WTC11 (cell line): ENCODE data around the gene IGFBP1. TPM values are rescaled to one million over a fixed set of nuclear protein-coding genes. Genes with fewer than 3 reads are reported as not detected.

Experiments
- ATAC-seq: fragments of 200-7000 bp; cut with Tn5 transposase; 2 replicates; pipeline ENCODE4 v1.10.0; 2021; ENCODE audit warnings: mild to moderate bottlenecking, moderate library complexity
- CTCF ChIA-PET: fragments of 300-600 bp; sonication (Branson Sonifier 250); formaldehyde crosslinking; loops from one replicate; lab custom pipeline; 2021; ENCODE audit warnings: antibody characterized with exemption; lab: Charles Lee
- POLR2A ChIA-PET: fragments of 350-600 bp; sonication (Branson Sonifier 250); formaldehyde crosslinking; loops from one replicate; lab custom pipeline; 2021; ENCODE audit warnings: antibody characterized with exemption; lab: Charles Lee
- DNase-seq: peaks from one replicate; pipeline ENCODE4 v3.0.0; 2021; ENCODE audit warnings: low spot score
- H3K27ac Mint-ChIP-seq: 2 replicates; pipeline ENCODE4 v1.8.0; 2021; ENCODE audit warnings: mixed read lengths
- H3K27me3 Mint-ChIP-seq: 2 replicates; pipeline ENCODE4 v1.8.0; 2021; ENCODE audit warnings: low read depth, mild to moderate bottlenecking, moderate library complexity, mixed read lengths
- H3K36me3 Mint-ChIP-seq: 2 replicates; pipeline ENCODE4 v1.8.0; 2021; ENCODE audit warnings: mixed read lengths
- H3K4me1 Mint-ChIP-seq: 2 replicates; pipeline ENCODE4 v1.8.0; 2022; ENCODE audit warnings: mixed read lengths
- H3K4me3 Mint-ChIP-seq: 2 replicates; pipeline ENCODE4 v1.8.0; 2021; ENCODE audit warnings: mild to moderate bottlenecking, moderate library complexity, mixed read lengths
- H3K9me3 Mint-ChIP-seq: 2 replicates; pipeline ENCODE4 v1.8.0; 2021; ENCODE audit warnings: mixed read lengths
- ATF2 ChIP-seq: sonication (generic); formaldehyde crosslinking; IDR thresholded peaks from 2 replicates; pipeline ENCODE4 v1.8.1; 2022; ENCODE audit warnings: low read depth, missing genetic modification reagents, borderline replicate concordance
- CREB1 ChIP-seq: sonication (generic); formaldehyde crosslinking; IDR thresholded peaks from 2 replicates; pipeline ENCODE4 v1.8.0; 2023; ENCODE audit warnings: mild to moderate bottlenecking, missing genetic modification reagents
- CTCF ChIP-seq: fragments of 200-600 bp; IDR thresholded peaks from 2 replicates; pipeline ENCODE4 v1.8.0; 2022; ENCODE audit warnings: antibody characterized with exemption
- E2F4 ChIP-seq: sonication (generic); formaldehyde crosslinking; IDR thresholded peaks from 2 replicates; pipeline ENCODE4 v1.8.1; 2022; ENCODE audit warnings: low read depth, mild to moderate bottlenecking, moderate library complexity, missing genetic modification reagents, borderline replicate concordance
- GTF2I ChIP-seq: fragments of 250-450 bp; sonication (Bioruptor Pico); conservative IDR thresholded peaks from 2 replicates; pipeline ENCODE4 v1.4.0; 2021; ENCODE audit warnings: mild to moderate bottlenecking
- IRF2 ChIP-seq: sonication (generic); formaldehyde crosslinking; IDR thresholded peaks from 2 replicates; pipeline ENCODE4 v1.8.0; 2022; ENCODE audit warnings: low read depth, missing genetic modification reagents, borderline replicate concordance
- JAZF1 ChIP-seq: fragments of 250-450 bp; sonication (Bioruptor Pico); IDR thresholded peaks from 2 replicates; pipeline ENCODE4 v1.9.0; 2021; ENCODE audit warnings: moderate library complexity, mild to moderate bottlenecking, inconsistent platforms
- MAX ChIP-seq: sonication (generic); formaldehyde crosslinking; IDR thresholded peaks from 2 replicates; pipeline ENCODE4 v1.8.0; 2022; ENCODE audit warnings: mild to moderate bottlenecking, missing genetic modification reagents
- NR2C2 ChIP-seq: sonication (generic); formaldehyde crosslinking; IDR thresholded peaks from 2 replicates; pipeline ENCODE4 v1.8.0; 2022; ENCODE audit warnings: mild to moderate bottlenecking, missing genetic modification reagents
- RELA ChIP-seq: sonication (generic); formaldehyde crosslinking; IDR thresholded peaks from 2 replicates; pipeline ENCODE4 v1.8.1; 2022; ENCODE audit warnings: missing genetic modification reagents, mild to moderate bottlenecking, borderline replicate concordance
- TP53 ChIP-seq: sonication (generic); formaldehyde crosslinking; IDR thresholded peaks from 2 replicates; pipeline ENCODE4 v1.8.1; 2023; ENCODE audit warnings: mild to moderate bottlenecking, missing genetic modification reagents
- ZMAT4 ChIP-seq: fragments of 250-450 bp; sonication (Bioruptor Pico); IDR thresholded peaks from 2 replicates; pipeline ENCODE4 v1.9.0; 2021; ENCODE audit warnings: mild to moderate bottlenecking
- ZNF138 ChIP-seq: sonication (generic); formaldehyde crosslinking; conservative IDR thresholded peaks from 2 replicates; pipeline ENCODE4 v1.8.1; 2022; ENCODE audit warnings: mild to moderate bottlenecking, moderate library complexity, missing genetic modification reagents
- total RNA-seq: library from RNA; stranded (reverse); gene quantifications from 3 replicates; pipeline ENCODE4 v1.2.3, GENCODE V29; 2021

IGFBP1 gene
- total RNA-seq, 1 experiment from 2014 or later: 0.37 TPM

GRCh38 chr7:45867471-45867870 is 20.8 kb upstream of the IGFBP1 start:
- CTCF ChIA-PET: no interaction called here
- H3K4me3 Mint-ChIP-seq: no peak overlapping the region
- H3K27me3 Mint-ChIP-seq: no peaks in the 10 kb centered on the region; the same call in 1 of the 2 replicates
- H3K36me3 Mint-ChIP-seq: no peaks in the 10 kb centered on the region
- H3K9me3 Mint-ChIP-seq: peaks cover 12% of the 10 kb centered on the region
- 0 out of 2 replicates have a peak, but pooled peaks cover 2% of the 10 kb centered on the region for H3K4me1 Mint-ChIP-seq
- no peak for TF ChIP-seq GTF2I (CRISPR knock-in tag)
- TF ChIP-seq CREB1 (CRISPR knock-in tag): no peak
- TF ChIP-seq MAX (CRISPR knock-in tag): no peak
- TF ChIP-seq ZNF138 (CRISPR knock-in tag): no peak
- no peak for TF ChIP-seq RELA (CRISPR knock-in tag)
- TF ChIP-seq TP53 (CRISPR knock-in tag): no peak
- TF ChIP-seq ATF2 (CRISPR knock-in tag): no peak
- no peak for TF ChIP-seq ZMAT4
- no peak for TF ChIP-seq NR2C2 (CRISPR knock-in tag)
- DNase-seq: no peak
- no peak for ATAC-seq
- H3K27ac Mint-ChIP-seq: no peak overlapping the region
- POLR2A ChIA-PET: no interaction called here

GRCh38 chr7:45869426-45869825 is 18.9 kb upstream of the IGFBP1 start:
- Mint-ChIP-seq H3K27ac (no peak overlapping the region), H3K4me1 (0 out of 2 replicates have a peak, but pooled peaks cover 5% of the 10 kb centered on the region), H3K9me3 (peaks cover 12% of the 10 kb centered on the region), H3K4me3 (no peak overlapping the region), H3K27me3 (no peaks in the 10 kb centered on the region; the same call in 1 of the 2 replicates), H3K36me3 (no peaks in the 10 kb centered on the region)
- no peak for DNase-seq
- ChIA-PET POLR2A (no interaction called here), CTCF (no interaction called here)
- TF ChIP-seq E2F4 (CRISPR knock-in tag) (no peak), JAZF1 (CRISPR knock-in tag) (no peak)
- ATAC-seq: no peak

- no peaks in the 10 kb centered on the region; the same call in none of the 2 replicates for H3K27me3 Mint-ChIP-seq
- TF ChIP-seq CTCF (peak; percentile 57), IRF2 (CRISPR knock-in tag) (no peak), TP53 (CRISPR knock-in tag) (no peak), MAX (CRISPR knock-in tag) (no peak)
These were observed 15.9 kb upstream of the IGFBP1 start for GRCh38 chr7:45872116-45873034.

More at GRCh38 chr7:45872116-45873034, 15.9 kb upstream of the IGFBP1 start:
- peak; percentile 96 for ATAC-seq
- H3K9me3 Mint-ChIP-seq: peaks cover 30% of the 10 kb centered on the region
- peaks cover 4% of the 10 kb centered on the region for H3K36me3 Mint-ChIP-seq
- no peak overlapping the region for H3K4me3 Mint-ChIP-seq
- 0 out of 2 replicates have a peak, but pooled peaks cover 5% of the 10 kb centered on the region for H3K4me1 Mint-ChIP-seq
- ChIA-PET POLR2A (no interaction called here), CTCF (interaction anchor here (0.5 to 2.7 kb wide), 13 partner anchors 9 to 1382 kb away, joined by 3 to 28 read pairs (median 6); no protein-coding TSS in a partner anchor)
- DNase-seq: peak; percentile 61
- no peak overlapping the region for H3K27ac Mint-ChIP-seq
